PC-9 (cell line): ENCODE measurements around the gene SIGLEC6. TPM values are rescaled to one million over a fixed set of nuclear protein-coding genes. Genes with fewer than 3 reads are reported as not detected.

ENCODE experiments used
- BruUV-seq: library from RNA; stranded (reverse); fragments of 400-500 nt; replicated peaks from 2 replicates; lab custom pipeline; 2021; lab: Mats Ljungman, UMichigan
- CTCF ChIA-PET: fragments of 300-600 bp; sonication (Branson Sonifier 250); formaldehyde crosslinking; loops from one replicate; lab custom pipeline; 2022; ENCODE audit warnings: antibody characterized with exemption; lab: Charles Lee
- POLR2A ChIA-PET: fragments of 300-600 bp; sonication (Branson Sonifier 250); formaldehyde crosslinking; loops from one replicate; lab custom pipeline; 2022; ENCODE audit warnings: antibody characterized with exemption; ENCODE audit not compliant: unreplicated experiment; lab: Charles Lee
- DNase-seq, 2 experiments: peaks; one replicate each; pipeline versions ENCODE4 v3.0.0 to v3.0.0-alpha.2; 2015 to 2022; ENCODE audit warnings: mixed read lengths in 1 of 2
- H2AFZ ChIP-seq: fragments of 200-600 bp; sonication (generic); 2 replicates; pipeline ENCODE4 v1.8.1; 2017; ENCODE audit warnings: antibody characterized with exemption
- H3F3A ChIP-seq: fragments of 200-600 bp; sonication (generic); 2 replicates; pipeline ENCODE4 v1.8.1; 2017; ENCODE audit warnings: antibody characterized with exemption, mild to moderate bottlenecking, low read depth; ENCODE audit not compliant: insufficient read depth
- H3K27ac ChIP-seq: fragments of 200-600 bp; sonication (generic); 2 replicates; pipeline ENCODE4 v1.6.1; 2016; ENCODE audit warnings: mixed run types
- H3K27me3 ChIP-seq: fragments of 200-600 bp; sonication (generic); 2 replicates; pipeline ENCODE4 v1.6.1; 2016; ENCODE audit warnings: low read depth, mixed run types; ENCODE audit not compliant: insufficient read depth
- H3K36me3 ChIP-seq: fragments of 200-600 bp; sonication (generic); 2 replicates; pipeline ENCODE4 v1.6.1; 2016; ENCODE audit warnings: low read depth, mixed run types
- H3K4me1 ChIP-seq: fragments of 200-600 bp; sonication (generic); replicated peaks from 2 replicates; pipeline ENCODE4 v1.6.1; 2016; ENCODE audit warnings: mixed run types; ENCODE audit not compliant: insufficient read depth
- H3K4me2 ChIP-seq: fragments of 200-600 bp; sonication (generic); 2 replicates; pipeline ENCODE4 v1.6.1; 2017; ENCODE audit warnings: mixed run types
- H3K4me3 ChIP-seq: fragments of 200-600 bp; sonication (generic); 2 replicates; pipeline ENCODE4 v1.6.1; 2016; ENCODE audit warnings: mixed run types
- H3K79me2 ChIP-seq: fragments of 200-600 bp; sonication (generic); 2 replicates; pipeline ENCODE4 v1.6.1; 2017; ENCODE audit warnings: low read depth, mixed run types
- H3K9me2 ChIP-seq: fragments of 200-600 bp; sonication (generic); 2 replicates; pipeline ENCODE4 v1.8.1; 2017; ENCODE audit warnings: mild to moderate bottlenecking; ENCODE audit not compliant: insufficient read depth
- H3K9me3 ChIP-seq: fragments of 200-600 bp; sonication (generic); 2 replicates; pipeline ENCODE4 v1.8.1; 2016; ENCODE audit warnings: low read depth; ENCODE audit not compliant: insufficient read depth
- H4K20me1 ChIP-seq: fragments of 200-600 bp; sonication (generic); 2 replicates; pipeline ENCODE4 v1.8.1; 2017; ENCODE audit not compliant: insufficient read depth
- EZH2 ChIP-seq: fragments of 200-600 bp; sonication (generic); IDR thresholded peaks from 2 replicates; pipeline ENCODE4 v1.8.0; 2017; ENCODE audit warnings: antibody characterized with exemption, low read depth
- intact Hi-C: fragments of 100-400 bp; cut with micrococcal nuclease; formaldehyde crosslinking; loops from one replicate; pipeline ENCODE4 v1.10.0; 2022; ENCODE audit not compliant: unreplicated experiment
- total RNA-seq: library from RNA; stranded (reverse); gene quantifications from 2 replicates; pipeline ENCODE4 v1.2.3, GENCODE V29; 2021
- TF ChIP-seq, protein P1 (sequence below): fragments of 200-600 bp; sonication (generic); conservative IDR thresholded peaks from 2 replicates; pipeline ENCODE4 v1.6.1; 2017; ENCODE audit warnings: mixed run types, antibody characterized with exemption, mild to moderate bottlenecking, moderate library complexity

SIGLEC6 gene
- total RNA-seq, 1 experiment from 2014 or later = not detected

GRCh38 chr19:51493776-51494175, 37.7 kb downstream of the SIGLEC6 start:
- Histone ChIP-seq H3K4me1 (no peaks in the 10 kb centered on the region), H3K9me2 (no peaks in the 10 kb centered on the region), H2AFZ (no peak overlapping the region), H3K4me3 (no peak overlapping the region), H3K4me2 (no peak overlapping the region), H3K9me3 (no peaks in the 10 kb centered on the region), H4K20me1 (no peaks in the 10 kb centered on the region), H3K36me3 (no peaks in the 10 kb centered on the region), H3K79me2 (no peaks in the 10 kb centered on the region), H3K27me3 (peaks cover 75% of the 10 kb centered on the region), H3K27ac (no peak overlapping the region), H3F3A (no peaks in the 10 kb centered on the region)
- no peak for DNase-seq
- TF ChIP-seq, protein P1, sequence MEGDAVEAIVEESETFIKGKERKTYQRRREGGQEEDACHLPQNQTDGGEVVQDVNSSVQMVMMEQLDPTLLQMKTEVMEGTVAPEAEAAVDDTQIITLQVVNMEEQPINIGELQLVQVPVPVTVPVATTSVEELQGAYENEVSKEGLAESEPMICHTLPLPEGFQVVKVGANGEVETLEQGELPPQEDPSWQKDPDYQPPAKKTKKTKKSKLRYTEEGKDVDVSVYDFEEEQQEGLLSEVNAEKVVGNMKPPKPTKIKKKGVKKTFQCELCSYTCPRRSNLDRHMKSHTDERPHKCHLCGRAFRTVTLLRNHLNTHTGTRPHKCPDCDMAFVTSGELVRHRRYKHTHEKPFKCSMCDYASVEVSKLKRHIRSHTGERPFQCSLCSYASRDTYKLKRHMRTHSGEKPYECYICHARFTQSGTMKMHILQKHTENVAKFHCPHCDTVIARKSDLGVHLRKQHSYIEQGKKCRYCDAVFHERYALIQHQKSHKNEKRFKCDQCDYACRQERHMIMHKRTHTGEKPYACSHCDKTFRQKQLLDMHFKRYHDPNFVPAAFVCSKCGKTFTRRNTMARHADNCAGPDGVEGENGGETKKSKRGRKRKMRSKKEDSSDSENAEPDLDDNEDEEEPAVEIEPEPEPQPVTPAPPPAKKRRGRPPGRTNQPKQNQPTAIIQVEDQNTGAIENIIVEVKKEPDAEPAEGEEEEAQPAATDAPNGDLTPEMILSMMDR = no peak
- TF ChIP-seq EZH2 = no peak
- POLR2A ChIA-PET = no interaction called here
- no TSS peak for BruUV-seq
- CTCF ChIA-PET = no interaction called here
- intact Hi-C loops = no loop called here

DNA sequence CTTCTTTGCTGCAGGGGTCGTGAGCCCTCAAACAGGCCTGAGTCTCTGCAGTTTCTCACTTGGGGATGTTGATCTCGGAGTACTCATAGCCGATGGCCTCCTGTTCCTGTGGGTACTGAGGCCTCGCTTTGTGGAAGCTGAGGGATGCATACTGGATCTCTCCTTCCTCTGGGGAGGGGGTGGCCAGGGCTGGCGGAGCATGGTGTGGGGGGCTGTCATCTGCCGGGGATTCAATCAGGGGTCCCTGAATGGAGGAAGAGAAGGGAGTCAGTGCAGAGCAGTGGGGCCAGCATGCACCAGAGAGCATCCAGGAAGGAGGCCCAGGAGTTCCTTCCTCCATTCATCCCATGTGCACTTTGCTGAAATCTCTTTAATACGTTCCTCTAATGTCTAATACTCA, 39.9 kb downstream of the SIGLEC6 start:
- ChIA-PET POLR2A (no interaction called here), CTCF (no interaction called here)
- no peaks in the 10 kb centered on the region for H3K9me2 ChIP-seq
- H3K4me2 ChIP-seq = no peak overlapping the region
- H3K27ac ChIP-seq = no peak overlapping the region
- intact Hi-C loops = no loop called here
- H3K4me3 ChIP-seq = no peak overlapping the region
- H3K4me1 ChIP-seq = no peaks in the 10 kb centered on the region
- TF ChIP-seq, protein P1 = no peak
- TF ChIP-seq EZH2 = no peak
- H3K27me3 ChIP-seq = peaks cover 76% of the 10 kb centered on the region
- no peaks in the 10 kb centered on the region for H3K36me3 ChIP-seq
- no TSS peak for BruUV-seq
- no peak for DNase-seq
- H3K79me2 ChIP-seq = no peaks in the 10 kb centered on the region
- no peaks in the 10 kb centered on the region for H3F3A ChIP-seq
- no peaks in the 10 kb centered on the region for H3K9me3 ChIP-seq
- H4K20me1 ChIP-seq = no peaks in the 10 kb centered on the region
- no peak overlapping the region for H2AFZ ChIP-seq

DNA sequence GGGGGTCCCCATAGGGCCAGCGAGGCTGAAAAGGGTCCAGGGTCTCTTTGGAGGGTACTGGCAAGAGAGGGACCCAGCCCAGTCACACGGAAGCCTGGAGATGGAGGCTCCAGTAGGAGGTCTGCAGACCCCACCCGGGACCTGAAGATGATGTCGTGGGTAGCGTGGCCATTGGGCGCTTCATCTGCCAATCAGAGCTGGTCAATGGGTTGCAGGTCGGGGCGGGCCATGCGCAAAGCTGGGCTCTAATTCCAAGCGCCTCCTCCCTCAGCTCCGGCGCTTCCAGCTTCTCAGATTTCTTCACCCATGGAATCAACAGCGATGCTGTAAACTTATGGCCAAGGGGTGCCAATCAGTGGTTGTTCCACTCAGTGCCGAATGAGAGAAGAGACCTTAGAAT, 40.8 kb downstream of the SIGLEC6 start:
- Histone ChIP-seq H3K79me2 (no peaks in the 10 kb centered on the region), H3K9me2 (no peaks in the 10 kb centered on the region), H2AFZ (no peak overlapping the region), H3K4me3 (no peak overlapping the region), H3K27me3 (peaks cover 78% of the 10 kb centered on the region), H3K27ac (no peak overlapping the region), H3K4me1 (no peaks in the 10 kb centered on the region), H3F3A (no peaks in the 10 kb centered on the region), H3K9me3 (no peaks in the 10 kb centered on the region), H4K20me1 (no peaks in the 10 kb centered on the region), H3K4me2 (no peak overlapping the region), H3K36me3 (no peaks in the 10 kb centered on the region)
- TF ChIP-seq, protein P1 = no peak
- no peak for TF ChIP-seq EZH2
- intact Hi-C loops = no loop called here
- no TSS peak for BruUV-seq
- no peak for DNase-seq
- ChIA-PET POLR2A (no interaction called here), CTCF (no interaction called here)
